Adipose tissue (tissue), 3 donors: Measurements from ENCODE around the gene FAM117A. TPM values are rescaled to one million over a fixed set of nuclear protein-coding genes. Genes with fewer than 3 reads are reported as not detected.
"Not testable (repeated sequence)": the region's sequence is repeated elsewhere in the genome, so short reads cannot be mapped to it uniquely, and the experiment has no call there.

Source experiments
- H3K27ac ChIP-seq: one replicate; pipeline ENCODE4 v1.5.1; 2013; ENCODE audit warnings: low read depth, low read length
- WGBS, 3 donors: extraction: QIAGEN DNeasy Blood & Tissue Kit; methylation state at CpG; one replicate each; pipeline ENCODE4 v1.1.7; 2013; 5-methylcytosine and 5-hydroxymethylcytosine counted together
- polyA plus RNA-seq, 3 donors: library from polyadenylated mRNA; stranded (reverse); fragments of 200-250 nt; gene quantifications; one replicate each; pipeline ENCODE4 v1.2.3, GENCODE V29; 2013
- donor health status: healthy with polysubstance abuse.
- donor health status: Bipolar disorder and iron deficiency.
- donor health status: healthy.

Gene FAM117A
- polyA plus RNA-seq, 3 donors, result 5.6 to 10.7 (median 7.7) TPM

GRCh38 chr17:49694847-49695697, 68.9 kb downstream of the FAM117A start:
- 16 to 38% (median 29%) methylated on average over 16 of the region's 16 CpGs for WGBS, 3 donors
- H3K27ac ChIP-seq, result no peak overlapping the region

- WGBS, 3 donors, result 82 to 90% (median 89%) methylated on average over 4 of the region's 4 CpGs
- no peak overlapping the region for H3K27ac ChIP-seq
Observed at GRCh38 chr17:49692751-49693150, 71.2 kb downstream of the FAM117A start.

- WGBS, 3 donors, result 52 to 62% (median 54%) methylated on average over 8 of the region's 8 CpGs
- H3K27ac ChIP-seq, result no peak overlapping the region
Observed at GRCh38 chr17:49691677-49692191, 72.2 kb downstream of the FAM117A start.

GRCh38 chr17:49691086-49691676, 72.8 kb downstream of the FAM117A start:
- 50 to 78% (median 73%) methylated on average over 9 of the region's 9 CpGs for WGBS, 3 donors
- H3K27ac ChIP-seq, result no peak overlapping the region

- H3K27ac ChIP-seq, result no peak overlapping the region
- 51 to 76% (median 52%) methylated on average over 2 of the region's 2 CpGs for WGBS, 3 donors
Observed at GRCh38 chr17:49690256-49690655, 73.7 kb downstream of the FAM117A start.

- WGBS, 3 donors, result 76 to 84% (median 82%) methylated on average over 4 of the region's 4 CpGs
- H3K27ac ChIP-seq, result no peak overlapping the region
Observed at GRCh38 chr17:49688848-49689247, 75.1 kb downstream of the FAM117A start.

GRCh38 chr17:49687878-49688491, 75.9 kb downstream of the FAM117A start:
- H3K27ac ChIP-seq, result no peak overlapping the region
- 57 to 59% (median 59%) methylated on average over 10 of the region's 10 CpGs for WGBS, 3 donors

GRCh38 chr17:49681106-49681979, 82.6 kb downstream of the FAM117A start:
- H3K27ac ChIP-seq, result no peak overlapping the region
- 62 to 68% (median 65%) methylated on average over 9 of the region's 9 CpGs for WGBS, 3 donors

- 65 to 80% (median 73%) methylated on average over 6 of the region's 6 CpGs for WGBS, 3 donors
- H3K27ac ChIP-seq, result no peak overlapping the region
Observed at GRCh38 chr17:49680314-49680713, 83.6 kb downstream of the FAM117A start.

- peak within 1 kb of the TSS; percentile 51 for H3K27ac ChIP-seq
- WGBS, 3 donors, result 15 to 16% (median 16%) methylated on average over 49 to 53 of the region's 53 CpGs
Observed at GRCh38 chr17:49677933-49678847, 85.7 kb downstream of the FAM117A start, which contains the start of gene SPOP. Gene SPOP (minus strand): TSS chr17:49678097. CDS start chr17:49622810, 55,287 bp downstream.

GRCh38 chr17:49677134-49677932, 86.6 kb downstream of the FAM117A start:
- H3K27ac ChIP-seq, result peak overlapping the region; percentile 51
- WGBS, 3 donors, result 0 to 1% (median 0%) methylated on average over 31 to 34 of the region's 34 CpGs

- 26 to 32% (median 28%) methylated on average over 5 of the region's 5 CpGs for WGBS, 3 donors
- no peak overlapping the region for H3K27ac ChIP-seq
Observed at GRCh38 chr17:49676276-49676868, 87.6 kb downstream of the FAM117A start.

- no peak overlapping the region for H3K27ac ChIP-seq
Observed at GRCh38 chr17:49674507-49674906, 89.4 kb downstream of the FAM117A start.

- WGBS, 3 donors, result 80 to 93% (median 82%) methylated on average over 6 of the region's 6 CpGs
- not testable (repeated sequence) for H3K27ac ChIP-seq
Observed at GRCh38 chr17:49673679-49674078, 90.3 kb downstream of the FAM117A start.

- H3K27ac ChIP-seq, result no peak overlapping the region
- WGBS, 3 donors, result 48 to 69% (median 63%) methylated on average over 4 of the region's 4 CpGs
Observed at GRCh38 chr17:49670641-49671040, 93.3 kb downstream of the FAM117A start.

GRCh38 chr17:49670002-49670401, 93.9 kb downstream of the FAM117A start:
- H3K27ac ChIP-seq, result no peak overlapping the region
- WGBS, 3 donors, result 48 to 70% (median 64%) methylated on average over 1 of the region's 1 CpG
